ENCODE measurements around the gene NFKB1.

GRCh38 chr4:102492531-102493241, 8.5 kb upstream of the NFKB1 start:
- TF ChIP-seq CTCF (IDR thresholded peaks at IDR 0.05) (no peak), POLR2A (IDR thresholded peaks at IDR 0.05) (no peak)
